Measurements from ENCODE around the gene NMT1.

NMT1 gene

DNA sequence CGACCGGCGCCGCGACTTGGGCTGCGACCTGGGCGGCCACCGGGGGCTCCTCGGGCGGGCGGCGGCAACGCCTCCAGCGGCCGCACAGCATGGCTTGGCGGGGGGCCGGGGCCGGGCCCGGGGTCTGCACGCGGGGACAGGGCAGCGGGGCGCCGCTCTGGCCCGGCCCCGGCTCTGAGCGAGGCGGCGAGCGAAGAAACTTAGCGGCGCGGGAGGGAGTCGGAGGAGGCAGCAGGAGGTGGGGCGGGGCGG, 71.1 kb downstream of the NMT1 start, which contains the start of gene PLCD3:
Gene PLCD3, minus strand, starts transcription at position 196 of the 252 bp plus-strand sequence. Its CDS starts 105 bp downstream, at position 91.
- Mint-ChIP-seq H3K27me3 (peaks cover 4% of the 10 kb centered on the region), H3K4me3 (peak within 1 kb of the TSS; percentile 83), H3K27ac (peak within 1 kb of the TSS; percentile 88), H3K4me1 (ENCODE audit: low read depth) (peaks cover 20% of the 10 kb centered on the region), H3K36me3 (ENCODE audit: low read depth) (peaks cover 2% of the 10 kb centered on the region), H3K9me3 (no peaks in the 10 kb centered on the region)
- DNase-seq, result no peak

DNA sequence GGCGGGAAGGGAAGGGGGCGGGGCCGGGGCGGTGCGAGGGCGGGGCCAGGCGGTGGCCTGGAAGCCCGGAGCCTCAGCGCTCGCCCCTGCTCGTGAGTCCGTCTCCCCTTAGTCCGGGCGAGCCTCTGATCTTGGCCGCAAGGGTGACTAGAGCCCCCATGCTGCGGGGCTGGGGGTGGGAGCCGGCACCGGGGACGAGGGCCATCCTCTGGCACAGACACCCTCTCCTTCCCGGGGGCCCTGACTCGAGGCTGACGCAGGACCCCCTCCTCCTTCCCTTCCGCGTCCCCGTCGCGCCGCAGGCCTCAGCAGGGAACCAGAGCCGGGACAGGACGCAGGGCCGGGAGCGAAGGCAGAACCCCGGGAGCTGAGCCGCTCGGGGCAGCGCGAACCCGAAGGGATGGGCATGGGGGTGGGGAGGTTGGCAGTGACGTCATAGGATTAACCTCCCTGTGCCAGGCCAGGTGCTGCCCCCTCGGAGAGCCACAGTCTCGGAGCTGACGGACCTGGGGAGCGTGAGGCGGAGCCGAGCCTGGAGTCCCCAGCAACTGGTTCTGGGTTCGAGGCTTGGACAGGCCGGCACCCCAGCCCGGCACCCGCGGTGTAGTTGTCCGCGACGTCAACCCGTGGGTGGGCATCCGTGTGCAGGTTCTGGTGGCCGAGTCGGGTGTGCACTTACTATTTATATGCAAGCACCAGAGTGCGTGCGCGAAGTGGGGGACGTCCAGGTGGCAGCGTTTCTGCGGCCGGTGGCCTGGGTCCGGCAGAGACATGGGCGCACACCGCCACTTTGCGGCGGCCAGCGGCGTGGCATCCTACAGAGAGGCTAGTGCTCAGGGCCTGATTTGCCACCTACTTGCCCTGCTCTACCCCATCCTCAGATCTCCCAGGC, 71.7 kb downstream of the NMT1 start:
- DNase-seq, result peak; percentile 87
- Mint-ChIP-seq H3K27ac (peak overlapping the region; percentile 88), H3K27me3 (peaks cover 4% of the 10 kb centered on the region), H3K9me3 (no peaks in the 10 kb centered on the region), H3K4me3 (peak overlapping the region; percentile 83), H3K4me1 (ENCODE audit: low read depth) (peaks cover 20% of the 10 kb centered on the region), H3K36me3 (ENCODE audit: low read depth) (peaks cover 2% of the 10 kb centered on the region)

DNA sequence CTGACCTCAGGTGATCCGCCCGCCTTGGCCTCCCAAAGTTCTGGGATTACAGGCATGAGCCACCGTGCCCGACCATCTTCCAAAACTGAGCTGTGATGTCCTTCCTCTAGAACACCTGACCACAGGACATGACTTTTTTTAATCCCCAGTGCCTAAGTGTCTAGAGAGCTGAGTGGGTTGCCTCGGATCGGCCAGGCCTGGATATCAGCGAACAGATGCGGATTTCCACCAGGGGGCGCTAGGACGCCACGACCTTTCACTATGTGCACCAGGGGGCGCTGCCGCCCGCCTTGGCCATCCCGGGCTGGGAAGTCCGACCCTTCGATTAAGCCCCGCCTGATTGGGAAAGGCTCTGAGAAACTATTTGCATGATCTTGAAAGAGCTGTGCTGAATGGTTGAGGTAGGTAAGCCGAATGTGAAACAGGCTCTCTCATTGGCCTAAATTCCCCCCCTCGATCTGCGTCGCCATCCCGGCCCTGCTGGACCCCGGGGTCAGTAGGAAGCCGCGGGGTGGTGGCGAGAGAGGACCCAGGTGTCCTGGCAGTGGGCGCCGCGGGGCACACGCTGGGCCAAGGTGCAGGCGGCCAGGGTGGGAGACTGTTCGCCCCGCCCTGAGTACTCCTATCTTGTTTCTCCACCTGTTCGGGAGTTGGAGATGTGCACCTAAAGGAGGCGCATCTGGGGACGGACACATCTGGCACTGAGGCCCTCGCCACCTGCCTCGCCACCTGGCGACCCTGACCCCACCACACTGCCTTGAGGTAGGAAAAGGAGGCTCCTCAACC, 74.3 kb downstream of the NMT1 start, which contains the start of gene ACBD4:
Gene ACBD4, plus strand, starts transcription at position 496 of the 786 bp plus-strand sequence. CDS start 458 bp downstream, outside the sequence.
- peak within 1 kb of the TSS; percentile 85 for H3K27ac Mint-ChIP-seq
- H3K36me3 Mint-ChIP-seq (ENCODE audit: low read depth), result peaks cover 5% of the 10 kb centered on the region
- peaks cover 20% of the 10 kb centered on the region for H3K4me1 Mint-ChIP-seq (ENCODE audit: low read depth)
- no peaks in the 10 kb centered on the region for H3K9me3 Mint-ChIP-seq
- peak within 1 kb of the TSS; percentile 86 for H3K4me3 Mint-ChIP-seq
- peak; percentile 99 for DNase-seq
- H3K27me3 Mint-ChIP-seq, result peaks cover 4% of the 10 kb centered on the region

DNA sequence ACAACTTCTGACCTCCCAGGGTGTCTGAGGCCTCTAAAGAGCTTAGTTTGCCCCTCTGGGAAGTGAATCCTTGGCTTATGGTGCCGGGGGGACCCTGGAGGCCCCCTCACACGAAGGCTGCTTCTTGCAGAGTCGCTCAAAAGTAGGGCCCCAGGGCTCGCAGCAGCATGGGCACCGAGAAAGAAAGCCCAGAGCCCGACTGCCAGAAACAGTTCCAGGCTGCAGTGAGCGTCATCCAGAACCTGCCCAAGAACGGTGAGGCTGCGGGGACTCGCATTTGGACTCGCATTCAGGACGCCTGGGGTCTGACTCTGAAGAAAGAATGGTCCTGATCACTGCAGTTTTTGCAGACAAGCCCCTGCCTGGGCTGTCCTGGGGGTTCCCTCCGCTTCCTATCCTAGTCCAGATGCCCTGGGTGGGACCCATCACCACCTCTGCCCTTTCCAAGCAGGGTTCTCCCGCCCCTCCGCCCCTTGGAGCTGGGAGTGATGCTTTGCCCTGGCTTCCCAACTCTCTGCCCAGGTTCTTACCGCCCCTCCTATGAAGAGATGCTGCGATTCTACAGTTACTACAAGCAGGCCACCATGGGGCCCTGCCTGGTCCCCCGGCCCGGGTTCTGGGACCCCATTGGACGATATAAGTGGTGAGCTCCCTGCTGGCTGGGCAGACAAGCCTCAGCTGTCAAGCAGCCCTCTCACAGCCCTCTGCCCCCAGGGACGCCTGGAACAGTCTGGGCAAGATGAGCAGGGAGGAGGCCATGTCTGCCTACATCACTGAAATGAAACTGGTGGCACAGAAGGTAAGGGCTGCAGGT, 75.1 kb downstream of the NMT1 start:
- H3K4me1 Mint-ChIP-seq (ENCODE audit: low read depth), result peaks cover 20% of the 10 kb centered on the region
- peak overlapping the region; percentile 86 for H3K4me3 Mint-ChIP-seq
- no peak for DNase-seq
- H3K9me3 Mint-ChIP-seq, result no peaks in the 10 kb centered on the region
- H3K27ac Mint-ChIP-seq, result peak overlapping the region; percentile 85
- H3K36me3 Mint-ChIP-seq (ENCODE audit: low read depth), result peaks cover 5% of the 10 kb centered on the region
- H3K27me3 Mint-ChIP-seq, result peaks cover 3% of the 10 kb centered on the region

DNA sequence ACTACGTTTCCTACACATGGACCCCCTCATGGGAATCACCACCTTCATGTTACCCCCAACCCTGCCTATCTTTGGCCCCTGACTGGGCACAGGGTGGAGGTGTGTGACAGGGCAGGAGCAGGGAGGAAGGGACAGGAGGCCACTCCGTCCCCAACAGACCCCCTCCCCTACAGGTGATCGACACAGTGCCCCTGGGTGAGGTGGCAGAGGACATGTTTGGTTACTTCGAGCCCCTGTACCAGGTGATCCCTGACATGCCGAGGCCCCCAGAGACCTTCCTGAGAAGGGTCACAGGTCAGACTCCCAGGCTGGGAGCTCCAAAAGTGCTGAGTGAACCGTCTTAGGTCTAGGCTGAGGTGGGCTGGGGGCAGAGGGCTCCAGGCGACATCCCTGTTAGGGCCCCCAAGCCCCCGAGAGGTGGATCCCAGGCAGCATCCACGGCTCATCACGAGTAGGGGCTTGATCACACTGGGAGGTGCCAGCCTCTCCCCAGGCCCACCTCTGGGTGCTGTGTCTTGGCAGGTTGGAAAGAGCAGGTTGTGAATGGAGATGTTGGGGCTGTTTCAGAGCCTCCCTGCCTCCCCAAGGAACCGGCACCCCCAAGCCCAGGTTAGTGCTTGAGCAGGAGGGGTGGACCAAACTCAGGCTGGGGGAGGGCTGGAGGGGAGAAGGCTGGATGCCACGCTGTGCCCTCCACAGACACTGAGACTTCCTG, 75.9 kb downstream of the NMT1 start:
- no peak for DNase-seq
- no peaks in the 10 kb centered on the region for H3K9me3 Mint-ChIP-seq
- H3K4me1 Mint-ChIP-seq (ENCODE audit: low read depth), result peaks cover 20% of the 10 kb centered on the region
- H3K36me3 Mint-ChIP-seq (ENCODE audit: low read depth), result peaks cover 5% of the 10 kb centered on the region
- no peaks in the 10 kb centered on the region for H3K27me3 Mint-ChIP-seq
- peak overlapping the region; percentile 66 for H3K27ac Mint-ChIP-seq
- peak overlapping the region; percentile 86 for H3K4me3 Mint-ChIP-seq

DNA sequence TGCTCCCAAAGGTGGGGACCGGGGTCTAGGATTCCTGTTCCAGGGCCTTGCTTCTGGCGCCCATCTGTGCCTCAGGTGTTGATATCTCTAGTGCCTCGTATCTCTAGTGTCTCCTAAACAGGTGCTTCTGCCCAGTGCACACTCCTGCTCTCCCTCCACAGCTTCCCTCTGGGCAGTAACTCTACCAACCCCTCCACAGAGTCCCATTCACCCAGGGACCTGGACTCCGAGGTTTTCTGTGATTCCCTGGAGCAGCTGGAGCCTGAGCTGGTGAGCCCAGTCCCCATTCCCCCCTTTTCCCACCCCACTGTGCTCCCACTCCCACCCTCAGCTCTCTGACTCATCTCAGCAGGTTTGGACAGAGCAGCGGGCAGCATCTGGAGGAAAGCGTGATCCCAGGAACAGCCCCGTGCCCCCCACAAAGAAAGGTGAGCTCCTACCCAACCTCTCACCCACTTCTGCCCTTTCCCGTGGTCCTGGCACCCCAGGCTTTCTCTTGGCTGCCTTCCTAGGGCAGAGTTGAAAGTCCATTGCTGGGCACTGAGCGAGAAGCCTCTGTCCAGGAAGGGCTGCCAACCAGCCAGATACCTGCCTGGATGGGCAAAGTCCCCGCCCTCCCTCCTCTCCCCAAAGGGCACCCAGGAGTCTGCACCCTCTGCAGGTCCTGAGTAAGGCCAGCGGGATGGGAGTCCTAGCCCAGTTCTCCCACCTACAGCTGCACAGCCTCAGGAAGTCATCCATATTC, 76.6 kb downstream of the NMT1 start:
- Mint-ChIP-seq H3K27me3 (no peaks in the 10 kb centered on the region), H3K36me3 (ENCODE audit: low read depth) (peaks cover 5% of the 10 kb centered on the region), H3K9me3 (no peaks in the 10 kb centered on the region), H3K27ac (peak overlapping the region; percentile 33), H3K4me1 (ENCODE audit: low read depth) (peaks cover 21% of the 10 kb centered on the region), H3K4me3 (no peak overlapping the region)
- DNase-seq, result no peak

DNA sequence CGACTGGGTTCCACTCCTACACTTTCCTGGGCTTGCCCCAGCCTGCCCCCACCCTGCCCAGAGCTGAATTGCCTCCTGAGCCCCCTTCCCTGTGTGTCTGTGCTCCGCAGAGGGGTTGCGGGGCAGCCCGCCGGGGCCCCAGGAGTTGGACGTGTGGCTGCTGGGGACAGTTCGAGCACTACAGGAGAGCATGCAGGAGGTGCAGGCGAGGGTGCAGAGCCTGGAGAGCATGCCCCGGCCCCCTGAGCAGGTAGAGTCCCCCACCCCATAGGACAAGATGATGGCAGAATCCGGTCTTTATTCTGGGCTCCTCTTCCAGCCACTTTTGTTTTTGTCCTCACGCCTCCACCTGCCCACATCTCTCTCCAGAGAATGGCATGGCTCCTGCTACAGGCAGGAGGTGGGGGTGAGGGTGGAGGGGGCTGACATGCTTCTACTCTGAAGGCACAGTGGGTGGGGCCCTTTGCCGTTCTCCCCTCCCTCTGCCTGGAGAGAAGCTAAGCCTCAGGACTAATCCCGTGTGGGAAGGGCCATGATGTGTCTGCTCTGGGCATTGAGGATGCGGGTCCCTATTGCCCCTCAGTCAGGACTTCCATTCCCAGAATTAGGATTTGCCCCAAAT, 77.9 kb downstream of the NMT1 start:
- no peak for DNase-seq
- Mint-ChIP-seq H3K36me3 (ENCODE audit: low read depth) (peaks cover 5% of the 10 kb centered on the region), H3K27ac (no peak overlapping the region), H3K4me3 (no peak overlapping the region), H3K4me1 (ENCODE audit: low read depth) (peaks cover 22% of the 10 kb centered on the region), H3K9me3 (no peaks in the 10 kb centered on the region), H3K27me3 (no peaks in the 10 kb centered on the region)

DNA sequence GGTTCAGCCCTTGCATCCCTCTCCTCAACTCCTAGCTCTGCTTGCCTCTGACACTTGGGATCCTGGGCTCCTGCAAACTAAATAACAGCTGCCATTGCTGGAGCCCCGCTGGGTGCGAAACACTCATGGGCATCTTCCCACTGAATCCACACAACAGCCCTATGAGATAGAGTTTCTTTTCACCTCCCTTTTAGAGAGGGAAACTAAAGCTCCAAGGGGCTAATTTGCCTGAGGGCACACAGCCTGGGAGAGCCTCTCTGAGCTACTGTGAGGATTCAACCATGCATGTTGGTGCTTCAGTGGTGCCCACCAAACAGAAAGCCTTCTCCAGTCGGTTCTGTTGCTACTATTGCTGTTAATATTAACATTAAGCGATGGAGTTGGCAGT, 78.4 kb downstream of the NMT1 start:
- no peak for DNase-seq
- no peak overlapping the region for H3K4me3 Mint-ChIP-seq
- peaks cover 5% of the 10 kb centered on the region for H3K36me3 Mint-ChIP-seq (ENCODE audit: low read depth)
- no peaks in the 10 kb centered on the region for H3K27me3 Mint-ChIP-seq
- peaks cover 24% of the 10 kb centered on the region for H3K4me1 Mint-ChIP-seq (ENCODE audit: low read depth)
- H3K27ac Mint-ChIP-seq, result no peak overlapping the region
- H3K9me3 Mint-ChIP-seq, result no peaks in the 10 kb centered on the region

DNA sequence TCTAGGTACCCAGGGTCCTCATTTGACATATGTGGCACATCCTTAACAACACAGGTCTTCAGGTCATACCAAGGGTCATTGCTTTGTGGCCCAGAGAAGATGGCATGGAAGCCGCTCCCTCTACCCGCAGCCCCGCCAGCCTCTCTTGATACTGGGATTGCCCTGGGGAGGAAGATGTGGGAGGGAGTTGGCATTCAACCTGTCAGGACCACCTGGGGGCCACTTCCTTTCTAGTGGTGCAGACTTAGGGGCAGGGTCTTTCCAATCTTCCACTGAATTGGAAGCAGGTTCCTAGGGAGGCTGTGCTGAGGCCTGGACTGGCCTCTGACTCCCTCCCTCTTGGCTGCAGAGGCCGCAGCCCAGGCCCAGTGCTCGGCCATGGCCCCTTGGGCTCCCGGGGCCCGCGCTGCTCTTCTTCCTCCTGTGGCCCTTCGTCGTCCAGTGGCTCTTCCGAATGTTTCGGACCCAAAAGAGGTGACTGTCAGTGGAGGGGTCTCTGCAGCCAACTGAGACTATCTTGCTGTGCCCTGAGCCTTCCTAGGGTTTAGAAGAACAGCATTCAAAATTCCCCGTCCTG, 82.1 kb downstream of the NMT1 start:
- DNase-seq, result no peak
- H3K4me3 Mint-ChIP-seq, result peak overlapping the region; percentile 51
- H3K36me3 Mint-ChIP-seq (ENCODE audit: low read depth), result peaks cover 14% of the 10 kb centered on the region
- peaks cover 40% of the 10 kb centered on the region for H3K4me1 Mint-ChIP-seq (ENCODE audit: low read depth)
- H3K9me3 Mint-ChIP-seq, result no peaks in the 10 kb centered on the region
- H3K27me3 Mint-ChIP-seq, result no peaks in the 10 kb centered on the region
- H3K27ac Mint-ChIP-seq, result peak overlapping the region; percentile 81

DNA sequence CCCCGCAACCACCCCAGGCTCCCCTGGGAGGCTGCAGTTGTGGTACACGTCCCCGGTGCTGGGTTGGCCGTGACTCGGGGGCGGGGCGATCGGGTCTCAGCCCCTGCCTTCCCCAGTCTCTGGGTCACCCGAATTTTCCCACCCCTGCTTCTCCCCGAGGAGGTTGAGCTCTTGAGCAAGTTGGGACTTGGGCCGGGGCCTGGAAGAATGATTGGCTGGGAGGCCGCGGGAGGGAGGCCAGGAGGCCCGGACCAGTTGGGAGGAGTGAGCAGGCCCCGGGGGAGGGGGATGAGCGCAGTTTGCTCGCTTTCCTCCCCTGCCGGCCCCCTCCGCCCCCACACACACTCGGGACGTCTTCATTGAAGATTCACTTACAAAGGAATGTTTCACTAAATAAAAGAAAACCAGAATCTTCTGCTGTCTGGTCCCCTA, 82.7 kb downstream of the NMT1 start:
- H3K4me3 Mint-ChIP-seq, result peak overlapping the region; percentile 51

DNA sequence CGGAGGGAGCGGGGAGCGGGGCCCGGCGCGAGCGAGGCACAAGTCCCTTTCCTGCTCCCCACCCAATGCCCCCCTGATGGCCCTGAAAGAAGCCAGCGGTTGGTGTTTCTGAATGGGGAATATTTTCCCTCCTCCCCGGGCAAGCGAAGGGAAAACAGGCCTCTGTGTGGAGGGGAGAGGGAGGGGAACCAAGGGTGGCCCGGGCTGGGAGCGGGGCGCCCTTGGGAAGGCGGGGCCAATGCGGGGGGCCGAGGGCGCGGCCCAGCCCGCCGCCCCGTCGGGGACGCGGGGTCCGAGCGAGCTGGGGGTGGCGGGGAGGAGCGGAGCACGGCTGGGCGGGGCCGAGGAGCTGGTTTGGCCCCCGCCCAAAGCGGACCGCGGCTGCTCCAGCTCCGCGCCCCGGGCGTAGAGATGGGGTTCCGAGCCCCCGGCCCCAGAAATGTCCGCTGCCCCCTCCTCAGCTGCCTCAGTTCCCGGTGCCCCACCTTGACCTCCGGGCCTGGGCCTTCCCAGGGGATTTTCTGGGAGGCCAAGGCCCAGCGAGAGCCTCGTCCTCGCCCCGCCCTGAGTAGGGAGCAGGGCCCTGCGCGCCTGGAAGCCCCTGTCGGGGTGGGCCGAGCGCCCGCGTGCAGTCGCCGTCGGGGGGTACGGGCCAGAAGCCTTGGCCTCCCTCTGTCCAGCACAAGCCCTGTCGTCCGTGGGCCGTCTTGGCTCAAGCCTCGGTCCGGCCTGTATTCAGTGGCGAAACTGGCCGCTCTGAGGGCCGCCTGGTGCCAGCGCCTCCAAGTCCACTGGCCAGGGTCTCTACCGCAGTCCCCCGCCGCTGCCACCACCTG, 83.3 kb downstream of the NMT1 start:
- DNase-seq, result peak; percentile 66
- Mint-ChIP-seq H3K27ac (peak overlapping the region; percentile 81), H3K27me3 (no peaks in the 10 kb centered on the region), H3K4me3 (peak overlapping the region; percentile 51), H3K36me3 (ENCODE audit: low read depth) (peaks cover 25% of the 10 kb centered on the region), H3K9me3 (no peaks in the 10 kb centered on the region), H3K4me1 (ENCODE audit: low read depth) (peaks cover 40% of the 10 kb centered on the region)

More for the DNA sequence above, 82.7 kb downstream of the NMT1 start:
- Mint-ChIP-seq H3K27ac (peak overlapping the region; percentile 81), H3K4me1 (ENCODE audit: low read depth) (peaks cover 40% of the 10 kb centered on the region), H3K36me3 (ENCODE audit: low read depth) (peaks cover 18% of the 10 kb centered on the region), H3K27me3 (no peaks in the 10 kb centered on the region), H3K9me3 (no peaks in the 10 kb centered on the region)
- no peak for DNase-seq

DNA sequence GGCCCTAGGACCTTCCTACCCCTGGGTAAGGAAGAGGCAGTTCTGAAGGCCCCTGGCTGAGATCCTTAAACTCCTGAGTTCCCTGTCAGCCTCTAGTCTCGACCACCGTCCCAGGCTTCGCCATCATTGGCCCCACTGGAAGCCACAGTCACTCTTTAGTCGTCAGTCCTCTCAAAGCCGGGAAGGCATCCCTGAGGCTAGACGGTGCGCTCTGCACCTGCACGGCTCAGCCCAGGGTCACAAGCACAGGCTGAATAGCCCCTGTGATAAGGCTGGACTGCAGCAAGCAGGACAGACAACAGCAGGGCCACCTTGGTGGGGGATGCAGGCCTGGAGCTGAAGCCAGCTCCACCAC, 83.9 kb downstream of the NMT1 start:
- Mint-ChIP-seq H3K27ac (peak overlapping the region; percentile 31), H3K4me1 (ENCODE audit: low read depth) (peaks cover 44% of the 10 kb centered on the region)

More for the DNA sequence above, 83.9 kb downstream of the NMT1 start:
- Mint-ChIP-seq H3K27me3 (no peaks in the 10 kb centered on the region), H3K4me3 (peak overlapping the region; percentile 43), H3K9me3 (no peaks in the 10 kb centered on the region), H3K36me3 (ENCODE audit: low read depth) (peaks cover 31% of the 10 kb centered on the region)
- no peak for DNase-seq

All from activated T-cell treated with anti-CD3 and anti-CD28 coated beads, Interleukin-2, amount 50 U/mL, for 24 hours (primary cell).